ENCODE results near the gene ADCK2. TPM values are rescaled to one million over a fixed set of nuclear protein-coding genes. Genes with fewer than 3 reads are reported as not detected.
"Not testable (repeated sequence)": the region's sequence is repeated elsewhere in the genome, so short reads cannot be mapped to it uniquely, and the experiment has no call there.

The ADCK2 gene
- total and polyA plus RNA-seq, 9 donors, result 11.0 to 18.1 (median 14.2) TPM

DNA sequence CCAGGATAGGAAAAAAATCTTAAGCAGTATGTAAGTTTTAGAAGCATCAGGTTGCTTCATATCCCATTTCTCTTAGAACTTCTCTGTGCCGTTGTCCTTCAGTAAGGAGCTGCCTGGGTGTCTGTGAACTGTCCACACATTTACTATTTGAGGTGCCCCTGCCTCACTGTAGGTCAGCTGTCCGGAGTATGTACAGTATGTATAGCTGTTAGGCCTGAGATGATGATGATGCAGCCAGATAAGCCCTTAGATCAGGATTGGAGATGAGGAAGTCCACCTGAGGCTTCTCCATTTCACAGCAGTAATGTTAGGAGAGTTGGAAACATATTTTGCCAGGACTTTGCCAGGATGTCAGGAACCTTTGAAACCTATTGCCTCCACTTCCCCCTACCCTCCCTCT lies 31.5 kb downstream of the ADCK2 start:
- Histone ChIP-seq H3K4me1 (ENCODE audit: control insufficient read depth, insufficient read depth, low read length) (no peaks in the 10 kb centered on the region), H3K36me3 (ENCODE audit: control insufficient read depth, insufficient read depth, low read length) (peaks cover 18% of the 10 kb centered on the region), H3K9me3 (replicated peaks; ENCODE audit: control insufficient read depth, low read depth, low read length) (no peaks in the 10 kb centered on the region), H3K27me3 (ENCODE audit: control insufficient read depth, insufficient read depth, low read length) (no peaks in the 10 kb centered on the region), H3K4me3 (ENCODE audit: low read length) (no peak overlapping the region), H3K27ac (ENCODE audit: low read length) (no peak overlapping the region)
- WGBS (ENCODE audit: insufficient coverage), result no CpG with 5 or more reads among the region's 2 CpGs
- no peak for DNase-seq

DNA sequence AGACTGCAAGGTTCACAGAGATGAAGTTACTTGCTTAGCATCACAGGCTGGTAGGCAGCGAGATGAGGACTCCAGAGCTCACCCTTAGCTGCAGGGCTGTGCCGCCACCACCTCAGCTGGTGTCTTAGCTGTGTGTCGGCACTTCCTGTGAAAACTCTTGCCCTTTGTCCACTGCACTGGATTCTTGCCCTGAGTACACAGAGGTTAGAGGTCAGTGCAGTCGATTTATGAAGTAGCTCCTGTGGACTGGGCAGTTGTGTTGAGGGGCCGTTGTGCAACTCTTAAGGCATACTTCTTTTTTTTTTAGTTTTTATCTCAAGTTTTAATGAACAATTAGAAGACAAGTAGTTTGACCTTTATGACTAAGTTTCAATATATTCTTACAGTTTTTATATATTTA lies 34.4 kb downstream of the ADCK2 start:
- peaks cover 18% of the 10 kb centered on the region for H3K36me3 ChIP-seq (ENCODE audit: control insufficient read depth, insufficient read depth, low read length)
- H3K27me3 ChIP-seq (ENCODE audit: control insufficient read depth, insufficient read depth, low read length), result no peaks in the 10 kb centered on the region
- WGBS (ENCODE audit: insufficient coverage), result 94% methylated on average over 3 of the region's 5 CpGs
- no peak for DNase-seq
- no peaks in the 10 kb centered on the region for H3K4me1 ChIP-seq (ENCODE audit: control insufficient read depth, insufficient read depth, low read length)
- H3K4me3 ChIP-seq (ENCODE audit: low read length), result no peak overlapping the region
- H3K9me3 ChIP-seq (replicated peaks; ENCODE audit: control insufficient read depth, low read depth, low read length), result no peaks in the 10 kb centered on the region
- H3K27ac ChIP-seq (ENCODE audit: low read length), result no peak overlapping the region

DNA sequence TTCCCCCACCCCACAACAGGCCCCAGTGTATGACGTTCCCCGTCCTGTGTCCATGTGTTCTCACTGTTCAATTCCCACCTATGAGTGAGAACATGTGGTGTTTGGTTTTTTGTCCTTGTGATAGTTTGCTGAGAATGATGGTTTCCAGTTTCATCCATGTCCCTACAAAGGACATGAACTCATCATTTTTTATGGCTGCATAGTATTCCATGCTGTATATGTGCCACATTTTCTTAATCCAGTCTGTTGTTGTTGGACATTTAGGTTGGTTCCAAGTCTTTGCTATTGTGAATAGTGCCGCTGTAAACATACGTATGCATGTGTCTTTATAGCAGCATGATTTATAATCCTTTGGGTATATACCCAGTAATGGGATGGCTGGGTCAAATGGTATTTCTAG lies 36.0 kb downstream of the ADCK2 start:
- H3K36me3 ChIP-seq (ENCODE audit: control insufficient read depth, insufficient read depth, low read length), result peaks cover 16% of the 10 kb centered on the region
- whole genome bisulfite sequencing (ENCODE audit: insufficient coverage), result no CpG with 5 or more reads among the region's 4 CpGs
- not testable (repeated sequence) for H3K27me3 ChIP-seq (ENCODE audit: control insufficient read depth, insufficient read depth, low read length); DNase-seq; H3K4me1 ChIP-seq (ENCODE audit: control insufficient read depth, insufficient read depth, low read length); H3K9me3 ChIP-seq (replicated peaks; ENCODE audit: control insufficient read depth, low read depth, low read length); H3K4me3 ChIP-seq (ENCODE audit: low read length); H3K27ac ChIP-seq (ENCODE audit: low read length)

DNA sequence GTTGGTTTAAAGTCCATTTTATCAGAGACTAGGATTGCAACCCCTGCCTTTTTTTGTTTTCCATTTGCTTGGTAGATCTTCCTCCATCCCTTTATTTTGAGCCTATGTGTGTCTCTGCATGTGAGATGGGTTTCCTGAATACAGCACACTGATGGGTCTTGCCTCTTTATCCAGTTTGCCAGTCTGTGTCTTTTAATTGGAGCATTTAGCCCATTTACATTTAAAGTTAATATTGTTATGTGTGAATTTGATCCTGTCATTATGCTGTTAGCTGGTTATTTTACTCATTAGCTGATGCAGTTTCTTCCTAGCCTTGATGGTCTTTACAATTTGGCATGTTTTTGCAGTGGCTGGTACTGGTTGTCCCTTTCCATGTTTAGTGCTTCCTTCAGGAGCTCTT lies 39.6 kb downstream of the ADCK2 start:
- H3K4me3 ChIP-seq (ENCODE audit: low read length); H3K9me3 ChIP-seq (replicated peaks; ENCODE audit: control insufficient read depth, low read depth, low read length); H3K4me1 ChIP-seq (ENCODE audit: control insufficient read depth, insufficient read depth, low read length); H3K27ac ChIP-seq (ENCODE audit: low read length); H3K27me3 ChIP-seq (ENCODE audit: control insufficient read depth, insufficient read depth, low read length); DNase-seq; H3K36me3 ChIP-seq (ENCODE audit: control insufficient read depth, insufficient read depth, low read length): not testable (repeated sequence)

DNA sequence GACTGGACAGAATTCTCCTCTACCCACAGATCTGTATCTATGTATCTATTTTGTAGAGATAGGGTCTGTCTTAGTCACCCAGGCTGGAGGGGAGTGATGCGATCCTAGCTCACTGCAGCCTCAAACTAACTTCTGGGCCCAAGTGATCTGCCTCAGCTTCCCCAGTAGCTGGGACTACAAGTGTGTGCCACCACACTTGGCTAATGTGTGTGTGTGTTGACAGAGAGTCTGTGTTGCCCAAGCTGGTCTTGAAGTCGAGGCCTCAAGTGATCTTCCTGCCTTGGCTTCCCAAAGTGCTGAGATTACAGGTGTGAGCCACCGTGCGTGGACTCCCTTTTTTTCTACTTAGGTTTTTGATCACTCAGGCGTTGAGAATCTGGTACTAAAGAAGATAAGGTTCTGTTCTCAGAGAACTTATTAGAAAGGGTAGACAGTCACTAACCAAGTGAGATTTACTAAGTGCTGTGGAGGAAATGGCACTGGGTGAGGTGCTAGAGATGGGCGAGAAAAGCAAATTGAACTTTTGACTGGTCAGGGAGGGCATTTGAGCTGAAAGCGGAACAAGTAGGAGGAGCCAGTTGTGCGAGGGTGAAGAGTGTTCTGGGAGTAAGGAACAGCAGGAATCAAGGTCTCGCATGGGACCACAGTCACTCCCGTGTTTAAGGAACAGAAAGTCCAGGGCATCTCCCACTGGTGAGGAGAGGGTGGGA lies 41.7 kb downstream of the ADCK2 start:
- H3K9me3 ChIP-seq (replicated peaks; ENCODE audit: control insufficient read depth, low read depth, low read length), result no peaks in the 10 kb centered on the region
- no peaks in the 10 kb centered on the region for H3K27me3 ChIP-seq (ENCODE audit: control insufficient read depth, insufficient read depth, low read length)
- no peak overlapping the region for H3K4me3 ChIP-seq (ENCODE audit: low read length)
- H3K27ac ChIP-seq (ENCODE audit: low read length), result no peak overlapping the region
- DNase-seq, result no peak
- H3K36me3 ChIP-seq (ENCODE audit: control insufficient read depth, insufficient read depth, low read length), result peaks cover 8% of the 10 kb centered on the region
- H3K4me1 ChIP-seq (ENCODE audit: control insufficient read depth, insufficient read depth, low read length), result no peaks in the 10 kb centered on the region
- 81% methylated on average over 8 of the region's 10 CpGs for WGBS (ENCODE audit: insufficient coverage)

DNA sequence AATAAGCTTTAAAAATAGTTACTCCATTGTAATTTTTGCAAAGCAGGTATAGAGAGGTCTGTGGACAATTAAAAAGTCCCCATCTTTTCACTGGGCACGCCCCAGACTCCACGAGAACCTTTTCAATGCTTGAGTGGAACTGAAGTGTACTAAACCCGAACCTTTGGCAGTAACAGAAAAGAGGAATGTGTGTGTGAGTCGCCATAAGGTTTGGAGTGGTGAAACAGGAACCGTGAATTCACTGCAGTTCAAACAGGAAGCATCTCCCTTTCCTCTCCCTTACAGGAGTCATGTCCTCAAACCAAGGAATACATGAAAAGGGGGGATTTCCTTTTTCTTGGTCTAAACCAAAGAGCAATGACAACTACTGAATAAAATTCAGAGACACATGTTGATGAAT lies 47.0 kb downstream of the ADCK2 start:
- no peak overlapping the region for H3K4me3 ChIP-seq (ENCODE audit: low read length)
- H3K9me3 ChIP-seq (replicated peaks; ENCODE audit: control insufficient read depth, low read depth, low read length), result no peaks in the 10 kb centered on the region
- peak; percentile 13 for DNase-seq
- no peaks in the 10 kb centered on the region for H3K27me3 ChIP-seq (ENCODE audit: control insufficient read depth, insufficient read depth, low read length)
- no peak overlapping the region for H3K27ac ChIP-seq (ENCODE audit: low read length)
- H3K36me3 ChIP-seq (ENCODE audit: control insufficient read depth, insufficient read depth, low read length), result peaks cover 8% of the 10 kb centered on the region
- no peaks in the 10 kb centered on the region for H3K4me1 ChIP-seq (ENCODE audit: control insufficient read depth, insufficient read depth, low read length)
- 100% methylated on average over 1 of the region's 5 CpGs for WGBS (ENCODE audit: insufficient coverage)

DNA sequence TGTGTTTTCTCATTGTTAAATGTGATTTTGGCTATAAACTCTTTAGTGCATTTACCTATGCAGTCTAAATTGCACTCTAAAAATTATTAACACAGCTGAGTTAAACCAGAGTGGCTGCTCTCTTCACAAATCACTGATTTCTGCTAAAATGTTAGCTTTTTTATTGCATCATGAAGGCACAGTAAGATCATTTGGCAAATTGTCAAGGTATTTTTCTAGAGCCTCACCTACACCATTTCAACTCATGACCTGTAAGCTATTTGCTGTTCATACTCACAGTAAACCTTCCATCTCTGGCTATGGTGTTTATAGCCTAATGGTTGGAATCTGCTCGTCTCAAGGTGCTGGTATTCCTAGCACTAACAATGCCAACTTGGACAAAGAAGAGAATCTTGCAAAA lies 49.5 kb downstream of the ADCK2 start:
- no peaks in the 10 kb centered on the region for H3K4me1 ChIP-seq (ENCODE audit: control insufficient read depth, insufficient read depth, low read length)
- no peak overlapping the region for H3K4me3 ChIP-seq (ENCODE audit: low read length)
- peaks cover 7% of the 10 kb centered on the region for H3K36me3 ChIP-seq (ENCODE audit: control insufficient read depth, insufficient read depth, low read length)
- no peak overlapping the region for H3K27ac ChIP-seq (ENCODE audit: low read length)
- DNase-seq, result no peak
- WGBS (ENCODE audit: insufficient coverage), result no CpG with 5 or more reads among the region's 1 CpG
- H3K27me3 ChIP-seq (ENCODE audit: control insufficient read depth, insufficient read depth, low read length), result no peaks in the 10 kb centered on the region
- no peaks in the 10 kb centered on the region for H3K9me3 ChIP-seq (replicated peaks; ENCODE audit: control insufficient read depth, low read depth, low read length)

DNA sequence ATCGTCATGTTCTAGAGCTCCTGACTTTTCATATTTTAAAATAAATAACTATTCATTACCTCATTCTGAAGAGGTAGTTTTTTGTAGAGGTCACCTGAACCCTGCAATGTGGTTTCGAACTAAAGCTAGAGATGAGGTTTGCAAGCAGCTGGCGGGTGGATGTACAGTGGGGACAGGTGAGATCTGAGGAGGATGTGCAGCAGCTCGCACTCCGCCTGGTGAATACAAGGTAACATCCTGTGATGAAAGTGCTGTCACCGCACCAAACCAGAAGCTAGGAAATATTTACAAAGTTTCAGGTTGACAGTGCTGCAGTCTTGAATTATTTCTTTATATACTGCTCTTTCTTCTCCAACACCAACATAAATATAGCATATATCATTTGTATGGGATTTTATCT lies 50.3 kb downstream of the ADCK2 start:
- no peak overlapping the region for H3K27ac ChIP-seq (ENCODE audit: low read length)
- no peaks in the 10 kb centered on the region for H3K4me1 ChIP-seq (ENCODE audit: control insufficient read depth, insufficient read depth, low read length)
- H3K27me3 ChIP-seq (ENCODE audit: control insufficient read depth, insufficient read depth, low read length), result no peaks in the 10 kb centered on the region
- H3K4me3 ChIP-seq (ENCODE audit: low read length), result no peak overlapping the region
- H3K9me3 ChIP-seq (replicated peaks; ENCODE audit: control insufficient read depth, low read depth, low read length), result no peaks in the 10 kb centered on the region
- WGBS (ENCODE audit: insufficient coverage), result 95% methylated on average over 3 of the region's 6 CpGs
- no peak for DNase-seq
- H3K36me3 ChIP-seq (ENCODE audit: control insufficient read depth, insufficient read depth, low read length), result peaks cover 7% of the 10 kb centered on the region

DNA sequence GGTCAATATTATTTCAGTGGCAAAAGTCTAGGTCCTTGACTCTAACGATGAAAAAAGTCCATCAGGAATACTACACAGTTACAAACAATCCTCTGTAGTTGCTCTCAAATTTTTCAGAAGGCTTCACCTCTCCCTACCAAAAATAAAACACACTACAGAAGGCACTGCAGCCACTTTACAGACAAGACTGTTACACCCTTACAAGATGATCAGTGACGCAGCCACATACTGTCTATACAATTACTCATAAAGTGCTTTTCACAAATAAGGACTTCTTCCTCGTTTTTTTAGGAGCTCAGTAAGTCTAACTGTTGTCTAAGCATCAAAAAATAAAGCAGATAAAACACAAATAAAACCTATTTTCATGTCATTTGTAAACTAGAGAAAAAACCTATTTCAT lies 50.8 kb downstream of the ADCK2 start:
- Histone ChIP-seq H3K9me3 (replicated peaks; ENCODE audit: control insufficient read depth, low read depth, low read length) (no peaks in the 10 kb centered on the region), H3K27ac (ENCODE audit: low read length) (no peak overlapping the region), H3K4me3 (ENCODE audit: low read length) (no peak overlapping the region), H3K36me3 (ENCODE audit: control insufficient read depth, insufficient read depth, low read length) (peaks cover 7% of the 10 kb centered on the region), H3K4me1 (ENCODE audit: control insufficient read depth, insufficient read depth, low read length) (no peaks in the 10 kb centered on the region), H3K27me3 (ENCODE audit: control insufficient read depth, insufficient read depth, low read length) (no peaks in the 10 kb centered on the region)
- WGBS (ENCODE audit: insufficient coverage), result 90% methylated on average over 1 of the region's 3 CpGs
- DNase-seq, result no peak

DNA sequence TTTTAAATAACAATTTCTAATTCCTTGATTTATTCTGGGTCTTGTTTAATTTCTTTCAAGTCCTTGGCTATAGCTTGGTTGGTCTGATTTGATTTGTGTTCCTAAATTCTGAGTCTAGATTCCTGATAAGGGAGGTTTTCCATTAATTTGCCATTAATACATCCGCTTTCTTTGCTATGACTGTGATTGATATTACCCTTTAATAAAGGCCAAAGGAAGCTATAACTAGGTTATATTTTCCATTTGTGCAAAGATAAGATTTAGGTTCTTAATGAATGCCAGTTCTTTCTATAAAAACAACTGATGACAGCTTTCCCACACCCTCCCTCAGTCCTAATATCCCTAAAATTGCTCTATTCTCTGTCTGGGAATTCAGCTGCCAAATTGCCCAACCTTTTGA lies 52.0 kb downstream of the ADCK2 start:
- no peak for DNase-seq
- no CpG with 5 or more reads among the region's 1 CpG for WGBS (ENCODE audit: insufficient coverage)
- H3K4me1 ChIP-seq (ENCODE audit: control insufficient read depth, insufficient read depth, low read length), result no peaks in the 10 kb centered on the region
- no peaks in the 10 kb centered on the region for H3K27me3 ChIP-seq (ENCODE audit: control insufficient read depth, insufficient read depth, low read length)
- no peaks in the 10 kb centered on the region for H3K9me3 ChIP-seq (replicated peaks; ENCODE audit: control insufficient read depth, low read depth, low read length)
- no peak overlapping the region for H3K4me3 ChIP-seq (ENCODE audit: low read length)
- peaks cover 7% of the 10 kb centered on the region for H3K36me3 ChIP-seq (ENCODE audit: control insufficient read depth, insufficient read depth, low read length)
- no peak overlapping the region for H3K27ac ChIP-seq (ENCODE audit: low read length)

DNA sequence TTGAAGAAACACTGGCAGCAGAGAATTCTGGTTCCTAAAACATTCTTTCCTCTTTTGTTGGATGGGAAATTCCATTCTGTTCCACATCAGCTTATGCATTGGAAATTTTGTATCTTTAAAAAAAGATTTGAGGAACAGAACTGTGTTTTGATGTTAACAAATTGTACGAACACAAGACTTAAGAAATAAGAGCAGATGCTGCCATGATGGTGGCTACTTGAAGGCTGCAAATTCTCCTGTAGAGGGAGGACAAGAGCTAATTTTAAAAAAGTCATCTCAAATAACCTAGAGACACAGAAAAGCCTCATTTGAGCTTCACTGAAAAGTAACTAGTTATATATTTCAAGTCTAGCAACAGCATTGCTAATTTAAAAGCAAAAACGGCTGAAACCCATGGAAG lies 53.5 kb downstream of the ADCK2 start:
- H3K27ac ChIP-seq (ENCODE audit: low read length), result no peak overlapping the region
- WGBS (ENCODE audit: insufficient coverage), result no CpG with 5 or more reads among the region's 2 CpGs
- H3K4me1 ChIP-seq (ENCODE audit: control insufficient read depth, insufficient read depth, low read length), result no peaks in the 10 kb centered on the region
- peak; percentile 20 for DNase-seq
- peaks cover 10% of the 10 kb centered on the region for H3K36me3 ChIP-seq (ENCODE audit: control insufficient read depth, insufficient read depth, low read length)
- H3K27me3 ChIP-seq (ENCODE audit: control insufficient read depth, insufficient read depth, low read length), result no peaks in the 10 kb centered on the region
- no peaks in the 10 kb centered on the region for H3K9me3 ChIP-seq (replicated peaks; ENCODE audit: control insufficient read depth, low read depth, low read length)
- no peak overlapping the region for H3K4me3 ChIP-seq (ENCODE audit: low read length)

Data from muscle of leg (tissue), 11 donors.